GM20000 (cell line): ENCODE data around the gene OR52E1.
"Not testable (repeated sequence)": the region's sequence is repeated elsewhere in the genome, so short reads cannot be mapped to it uniquely, and the experiment has no call there.

Experiments used
- DNase-seq: peaks from one replicate; pipeline ENCODE4 v3.0.0; 2012; ENCODE audit warnings: low spot score
- CTCF ChIP-seq: IDR thresholded peaks from 2 replicates; pipeline ENCODE4 v1.5.1; 2012; ENCODE audit warnings: mild to moderate bottlenecking, control low read depth; ENCODE audit errors: extremely low read depth, missing control alignments

OR52E1 gene

GRCh38 chr11:5046226-5046625 is 23.1 kb upstream of the OR52E1 start, which contains the start of gene OR52J3:
TSS of gene OR52J3 (plus strand) at chr11:5046526. CDS start at chr11:5046526, 0 bp downstream.
- no peak for DNase-seq
- TF ChIP-seq CTCF, result no peak

- TF ChIP-seq CTCF, result no peak
Observed at GRCh38 chr11:5046754-5047330, 22.5 kb upstream of the OR52E1 start.

GRCh38 chr11:5058679-5059078 is 10.7 kb upstream of the OR52E1 start:
- DNase-seq, result not testable (repeated sequence)

More at GRCh38 chr11:5046754-5047330, 22.5 kb upstream of the OR52E1 start:
- no peak for DNase-seq

GRCh38 chr11:5059391-5059790 is 10.0 kb upstream of the OR52E1 start, which contains the start of gene OR52E2:
TSS of gene OR52E2 (minus strand) at chr11:5059627. CDS start at chr11:5059627, 0 bp downstream.
- DNase-seq, result no peak
- TF ChIP-seq CTCF, result no peak

- no peak for DNase-seq
- no peak for TF ChIP-seq CTCF
Observed at GRCh38 chr11:5065027-5065426, 4.3 kb upstream of the OR52E1 start.

- no peak for TF ChIP-seq CTCF
- no peak for DNase-seq
Observed at GRCh38 chr11:5071799-5072198, 2.4 kb downstream of the OR52E1 start.

GRCh38 chr11:5081405-5081804 is 12.0 kb downstream of the OR52E1 start:
- no peak for DNase-seq
- no peak for TF ChIP-seq CTCF

GRCh38 chr11:5083602-5084001 is 14.2 kb downstream of the OR52E1 start:
- no peak for TF ChIP-seq CTCF
- no peak for DNase-seq
